HS-5 (cell line): Measurements from ENCODE around the gene HBEGF.

Experiments used
- DNase-seq: peaks from one replicate; pipeline ENCODE4 v3.0.0-alpha.2; 2012; ENCODE audit warnings: low read depth

HBEGF gene, protein sequence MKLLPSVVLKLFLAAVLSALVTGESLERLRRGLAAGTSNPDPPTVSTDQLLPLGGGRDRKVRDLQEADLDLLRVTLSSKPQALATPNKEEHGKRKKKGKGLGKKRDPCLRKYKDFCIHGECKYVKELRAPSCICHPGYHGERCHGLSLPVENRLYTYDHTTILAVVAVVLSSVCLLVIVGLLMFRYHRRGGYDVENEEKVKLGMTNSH

DNA sequence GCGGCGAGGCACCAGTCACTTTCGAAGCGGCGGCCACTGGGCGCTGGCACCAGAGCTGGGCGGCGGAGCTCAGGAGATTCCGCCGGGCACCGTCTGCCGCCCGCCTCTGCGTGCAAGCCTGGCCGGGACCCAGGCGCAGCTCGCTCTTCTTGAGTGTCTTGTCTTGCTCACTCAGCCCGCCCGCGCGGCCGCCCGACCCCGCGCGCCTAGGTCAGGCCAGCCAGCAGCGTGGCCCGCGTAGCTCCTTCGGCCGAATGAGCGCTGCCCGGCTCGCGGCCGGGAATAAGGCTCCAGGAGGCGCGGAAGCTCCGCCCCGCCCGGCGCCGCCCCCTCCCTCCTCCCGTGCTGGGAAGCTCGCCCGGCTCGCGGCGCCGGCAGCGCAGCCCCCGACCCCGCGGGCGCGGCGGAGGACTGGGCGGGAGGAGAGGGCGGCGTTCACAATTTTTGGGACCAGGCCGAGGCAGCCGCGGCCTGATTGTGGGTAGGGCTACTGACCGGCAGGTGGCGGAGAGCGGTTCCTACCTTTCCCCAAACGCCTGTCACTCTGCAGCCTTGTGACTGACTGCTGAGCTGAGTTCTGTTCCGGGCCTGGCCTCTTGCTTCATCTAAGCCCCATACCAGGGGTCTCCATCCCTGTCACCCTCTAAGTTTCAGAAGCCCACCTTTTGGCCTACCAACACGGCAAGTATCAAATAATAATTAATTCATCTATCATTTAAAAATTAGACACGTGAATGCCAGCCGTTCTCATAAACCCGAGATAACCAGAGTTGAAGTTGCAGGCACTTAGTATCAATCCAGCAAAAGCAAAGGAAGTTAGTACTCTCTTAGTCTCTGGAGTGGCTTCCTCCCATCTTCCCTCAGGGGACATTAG lies at the start of gene HBEGF:
Gene HBEGF, minus strand, starts transcription at position 256 of the 874 bp plus-strand sequence. CDS start 275 bp downstream, outside the sequence.
- no peak for DNase-seq

DNA sequence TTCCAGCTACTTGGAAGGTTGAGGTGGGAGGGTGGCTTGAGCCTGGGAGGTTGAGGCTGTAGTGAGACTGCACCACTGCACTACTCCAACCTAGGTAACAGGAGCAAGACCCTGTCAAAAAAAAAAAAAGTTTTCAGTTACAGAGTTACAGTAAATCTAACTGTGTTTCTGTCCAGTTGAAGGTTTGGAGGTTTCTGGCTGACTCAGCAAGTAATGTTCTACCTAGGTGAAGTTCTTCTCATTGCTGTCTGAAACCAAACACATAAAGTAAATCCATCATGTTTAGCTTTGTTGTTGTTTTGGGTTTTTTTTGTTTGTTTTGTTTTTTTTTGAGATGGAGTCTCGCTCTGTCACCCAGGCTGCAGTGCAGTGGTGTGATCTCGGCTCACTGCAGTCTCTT lies 47.3 kb upstream of the HBEGF start:
- DNase-seq, result no peak

DNA sequence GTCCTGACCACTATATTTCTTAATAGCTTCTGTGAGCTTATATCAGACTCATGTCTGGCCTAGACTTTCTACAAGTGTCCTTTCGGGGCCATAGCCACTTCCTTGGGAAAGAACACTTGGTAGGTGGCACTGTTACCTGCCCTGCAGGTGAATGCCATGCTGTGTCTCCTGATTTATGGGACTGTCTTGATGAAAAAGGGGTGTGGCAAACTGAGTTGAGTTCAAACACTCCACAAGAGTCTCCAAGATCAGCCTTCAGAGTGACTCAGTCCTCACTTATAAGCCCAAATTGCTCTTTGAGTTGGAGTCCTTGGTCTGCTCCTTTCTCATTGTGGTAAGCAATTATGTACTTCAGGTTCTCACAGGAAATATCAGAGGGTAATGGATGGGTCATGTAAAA lies 45.3 kb upstream of the HBEGF start:
- no peak for DNase-seq

DNA sequence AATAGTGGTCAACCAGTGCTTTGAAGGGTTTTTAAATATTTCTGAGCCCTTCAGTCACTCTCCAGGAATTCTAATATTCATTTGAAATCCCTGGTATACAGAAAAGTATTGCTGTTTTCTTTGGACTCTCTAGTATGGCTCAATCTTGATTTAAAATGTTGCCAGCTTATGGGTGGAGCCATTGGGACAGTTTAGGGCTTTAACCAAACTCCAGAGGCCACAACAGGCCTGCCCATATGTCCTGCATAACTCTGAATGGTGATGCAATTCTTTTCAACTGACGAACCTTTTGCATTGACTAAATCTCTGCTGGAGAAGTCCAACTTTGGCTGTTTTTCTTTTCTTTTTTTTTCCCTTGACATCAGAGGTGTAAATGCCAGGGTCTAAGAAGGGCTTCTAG lies 44.9 kb upstream of the HBEGF start:
- no peak for DNase-seq

DNA sequence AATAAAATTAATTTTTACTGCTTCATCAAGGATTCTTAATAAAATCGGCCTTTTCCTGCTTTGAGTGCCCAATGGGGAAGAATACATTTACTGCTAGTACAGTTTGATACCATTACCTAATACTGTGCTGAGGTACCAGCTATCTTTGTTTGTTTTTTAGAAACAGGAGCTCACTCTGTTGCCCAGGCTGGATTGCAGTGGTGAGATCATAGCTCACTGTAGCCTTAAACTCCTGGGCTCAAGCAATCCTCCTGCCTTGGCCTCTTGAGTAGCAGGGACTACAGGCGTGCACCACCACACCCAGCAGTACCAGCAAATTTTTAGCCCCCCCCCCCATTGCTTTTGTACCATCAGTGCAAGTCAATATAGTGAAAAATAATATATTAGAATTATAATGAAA lies 41.6 kb upstream of the HBEGF start:
- DNase-seq, result no peak

DNA sequence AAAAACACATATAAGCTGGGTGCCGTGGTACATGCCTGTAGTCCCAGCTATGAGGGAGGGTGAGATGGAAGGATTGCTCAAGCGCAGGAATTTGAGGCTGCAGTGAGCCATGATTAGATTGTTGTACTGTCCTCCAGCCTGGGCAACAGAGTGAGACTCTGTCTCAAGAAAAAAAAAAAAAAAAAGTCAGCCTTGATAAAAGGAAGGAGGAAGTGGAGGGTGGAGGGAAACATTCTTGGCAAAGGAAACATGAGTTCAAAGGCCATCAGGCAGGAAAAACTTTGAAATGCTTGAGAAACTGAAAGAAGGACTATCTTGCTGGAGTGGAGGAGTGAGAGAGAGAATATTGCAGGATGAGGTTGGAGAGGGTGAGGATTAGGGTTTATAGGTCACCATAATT lies 36.9 kb upstream of the HBEGF start:
- DNase-seq, result no peak

DNA sequence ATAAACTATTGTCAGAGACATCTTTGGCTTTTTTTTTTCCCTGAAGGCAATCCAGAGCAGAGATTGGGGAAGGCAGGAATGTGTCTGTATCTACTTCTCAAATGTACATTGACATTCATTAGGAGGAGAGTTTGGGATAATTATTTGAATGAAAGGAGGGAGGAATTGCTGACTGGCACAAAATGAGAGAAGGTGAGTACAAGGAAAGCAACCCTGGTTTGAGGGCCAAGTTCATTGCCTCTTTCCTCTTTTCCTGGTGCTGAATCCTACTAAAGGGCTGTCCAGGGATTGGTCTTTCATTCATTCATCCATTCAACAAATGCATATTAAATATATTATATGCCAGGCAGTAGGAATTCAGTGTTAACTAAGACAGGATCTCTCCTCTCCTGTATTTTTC lies 36.5 kb upstream of the HBEGF start:
- no peak for DNase-seq

DNA sequence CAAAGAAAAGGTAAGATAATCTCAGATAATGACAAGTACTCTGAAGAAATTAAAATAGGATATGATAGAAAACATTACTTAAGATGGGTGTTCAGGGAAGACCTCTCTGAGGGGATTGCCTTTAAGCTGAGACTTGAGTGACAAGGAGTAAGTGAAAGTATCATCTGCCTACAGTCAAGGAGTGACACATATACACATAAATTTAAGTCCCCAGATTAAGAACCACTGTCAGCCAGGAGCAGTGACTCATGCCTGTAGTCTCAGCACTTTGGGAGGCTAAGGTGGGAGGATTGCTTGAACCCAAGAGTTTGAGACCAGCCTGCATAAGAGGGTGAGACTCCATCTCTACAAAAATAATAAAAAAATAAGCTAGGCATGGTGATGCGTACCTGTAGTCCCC lies 35.6 kb upstream of the HBEGF start:
- DNase-seq, result no peak

DNA sequence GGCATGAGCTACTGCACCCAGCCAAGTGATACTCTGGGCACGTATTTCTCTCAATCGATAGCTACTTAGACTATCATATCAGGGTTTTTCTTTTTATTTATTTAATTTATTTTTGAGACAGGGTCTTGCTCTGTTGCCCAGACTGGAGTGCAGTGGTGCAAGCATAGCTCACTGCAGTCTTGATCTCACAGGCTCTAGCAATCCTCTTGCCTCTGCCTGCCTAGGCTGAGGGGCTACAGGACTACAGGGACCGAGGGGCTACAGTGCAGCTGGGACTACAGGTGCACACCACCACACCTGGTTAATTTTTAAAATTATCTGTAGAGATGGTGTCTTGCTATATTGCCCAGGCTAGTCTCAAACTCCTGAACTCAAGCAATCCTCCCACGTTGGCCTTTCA lies 34.9 kb upstream of the HBEGF start:
- DNase-seq, result no peak

DNA sequence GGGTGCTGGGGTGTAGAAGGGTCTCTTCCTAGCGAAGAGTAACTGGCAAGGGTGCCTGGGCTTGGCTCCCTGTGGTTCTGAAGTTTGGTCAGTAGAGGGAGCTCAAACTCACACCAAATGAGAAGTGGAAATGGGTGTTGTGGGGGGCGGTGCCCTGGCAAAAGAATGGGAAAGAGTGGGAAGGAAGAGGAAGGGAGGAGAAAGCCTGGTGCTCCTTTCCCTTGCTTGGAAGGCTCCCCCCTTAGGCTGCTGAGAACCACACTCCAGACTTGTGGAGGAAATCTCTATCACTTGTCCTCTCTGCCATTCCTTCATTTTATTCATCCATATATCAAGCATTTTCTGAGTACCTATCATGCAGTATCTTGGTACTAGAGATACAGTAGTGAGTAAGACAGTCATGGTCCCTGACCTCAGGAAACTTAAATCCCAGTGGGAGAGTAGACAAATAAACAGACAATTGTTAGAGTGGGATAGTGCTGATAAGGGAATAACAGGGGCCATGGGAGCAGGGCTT lies 26.6 kb upstream of the HBEGF start:
- no peak for DNase-seq

DNA sequence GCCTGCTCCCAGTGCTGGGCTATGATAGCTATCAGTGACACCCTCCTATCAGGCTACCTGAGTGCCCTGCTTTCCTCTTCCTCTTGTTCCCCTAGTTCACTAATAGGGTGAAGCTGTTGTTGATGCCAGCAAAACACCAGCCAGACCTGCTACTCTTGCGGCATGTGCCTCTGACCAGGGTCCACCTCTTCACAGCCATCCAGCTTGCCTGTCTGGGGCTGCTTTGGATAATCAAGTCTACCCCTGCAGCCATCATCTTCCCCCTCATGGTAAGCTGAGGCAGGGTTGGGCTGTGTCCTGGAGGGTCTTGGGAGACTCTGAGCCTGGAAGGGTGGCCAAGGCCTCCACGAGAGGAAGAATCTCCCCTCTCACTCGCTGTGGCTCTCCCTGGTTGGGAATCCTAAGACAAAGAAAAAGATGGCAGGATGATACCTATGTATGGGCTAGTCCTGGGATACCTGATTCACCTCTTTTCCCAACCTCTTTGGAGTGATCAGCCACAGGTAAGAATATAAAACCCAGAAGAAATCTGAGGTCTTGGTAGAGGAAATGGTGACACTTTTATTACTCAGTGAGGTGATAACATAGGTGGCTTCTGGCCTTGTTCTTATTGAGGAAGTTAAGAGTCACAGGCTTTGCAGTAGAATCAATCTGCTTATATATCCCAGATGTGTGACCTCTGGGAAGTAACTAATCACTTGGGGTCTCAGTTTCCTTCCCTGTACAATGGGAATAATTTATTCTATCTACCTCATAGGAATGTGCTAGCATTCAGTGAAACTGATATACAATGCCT lies 25.2 kb upstream of the HBEGF start:
- DNase-seq, result no peak

DNA sequence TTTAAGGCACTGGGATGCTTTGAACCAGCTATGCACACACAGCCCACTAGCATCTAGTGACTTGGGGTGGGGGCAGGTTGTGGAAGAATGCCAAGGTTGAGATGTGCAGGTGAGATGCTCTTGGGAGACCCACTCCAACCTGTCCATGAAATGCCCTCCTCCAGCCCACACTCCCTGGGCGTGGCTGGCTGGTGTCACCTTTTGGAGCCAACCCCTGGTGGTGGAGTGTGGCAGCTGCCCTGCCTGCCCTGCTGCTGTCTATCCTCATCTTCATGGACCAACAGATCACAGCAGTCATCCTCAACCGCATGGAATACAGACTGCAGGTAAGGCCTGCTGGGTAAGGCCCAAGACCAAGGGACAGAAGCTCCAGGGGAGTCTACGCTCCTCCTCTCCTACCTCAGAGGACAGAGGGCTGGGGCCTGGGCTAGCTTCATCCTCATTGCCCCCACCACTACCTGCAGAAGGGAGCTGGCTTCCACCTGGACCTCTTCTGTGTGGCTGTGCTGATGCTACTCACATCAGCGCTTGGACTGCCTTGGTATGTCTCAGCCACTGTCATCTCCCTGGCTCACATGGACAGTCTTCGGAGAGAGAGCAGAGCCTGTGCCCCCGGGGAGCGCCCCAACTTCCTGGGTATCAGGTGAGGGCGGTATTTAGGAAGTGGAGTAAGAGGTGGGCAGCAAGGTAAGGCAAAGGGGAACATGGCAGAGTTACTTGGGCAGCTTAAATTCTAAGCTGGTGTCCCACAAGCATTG lies 21.0 kb upstream of the HBEGF start:
- DNase-seq, result no peak

DNA sequence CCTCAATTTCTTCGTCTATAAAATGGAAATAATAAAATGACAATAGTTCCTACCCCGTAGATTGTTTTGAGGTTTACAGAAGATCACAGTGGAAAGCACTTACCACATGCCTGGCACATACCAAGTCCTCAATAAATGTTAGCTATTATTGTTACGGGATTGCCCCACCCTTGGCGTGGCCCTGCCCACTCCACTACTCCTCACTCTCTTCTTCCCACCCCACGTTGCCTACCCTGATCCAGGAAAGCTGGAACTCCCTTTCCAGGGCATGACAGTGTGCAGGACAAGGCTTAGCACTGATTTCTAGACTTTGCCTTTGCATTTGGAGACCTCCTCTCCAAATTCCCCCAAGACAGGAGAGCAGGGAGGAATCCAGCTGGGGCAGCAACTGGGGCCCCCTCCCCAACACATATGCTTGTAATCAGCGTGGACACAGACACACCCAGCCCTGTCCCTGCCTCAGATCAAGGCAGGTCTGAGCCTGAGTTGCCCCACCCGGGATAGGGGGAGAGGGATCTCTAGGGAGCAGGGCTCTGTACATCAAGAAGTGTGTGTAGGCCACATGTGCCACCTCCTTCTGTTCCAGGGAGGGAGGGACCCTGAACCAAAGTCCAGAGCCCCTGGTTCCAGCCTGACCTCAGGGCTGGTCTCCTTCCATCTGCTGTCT lies 20.3 kb upstream of the HBEGF start:
- no peak for DNase-seq

DNA sequence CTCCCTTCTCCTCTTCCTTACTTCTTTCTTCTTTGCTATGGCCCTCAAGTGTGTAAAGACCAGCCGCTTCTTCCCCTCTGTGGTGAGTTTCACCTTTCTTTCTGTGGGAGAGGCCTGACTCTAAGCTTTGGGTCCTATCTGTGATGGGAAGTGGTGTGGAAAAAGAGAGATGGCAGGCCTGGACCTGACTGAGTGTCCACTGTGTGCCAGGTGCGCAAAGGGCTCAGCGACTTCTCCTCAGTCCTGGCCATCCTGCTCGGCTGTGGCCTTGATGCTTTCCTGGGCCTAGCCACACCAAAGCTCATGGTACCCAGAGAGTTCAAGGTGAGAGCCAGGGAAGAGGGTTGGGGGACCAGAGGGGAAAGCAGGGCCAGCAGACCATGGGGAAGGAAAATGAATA lies 19.5 kb upstream of the HBEGF start:
- DNase-seq, result no peak

DNA sequence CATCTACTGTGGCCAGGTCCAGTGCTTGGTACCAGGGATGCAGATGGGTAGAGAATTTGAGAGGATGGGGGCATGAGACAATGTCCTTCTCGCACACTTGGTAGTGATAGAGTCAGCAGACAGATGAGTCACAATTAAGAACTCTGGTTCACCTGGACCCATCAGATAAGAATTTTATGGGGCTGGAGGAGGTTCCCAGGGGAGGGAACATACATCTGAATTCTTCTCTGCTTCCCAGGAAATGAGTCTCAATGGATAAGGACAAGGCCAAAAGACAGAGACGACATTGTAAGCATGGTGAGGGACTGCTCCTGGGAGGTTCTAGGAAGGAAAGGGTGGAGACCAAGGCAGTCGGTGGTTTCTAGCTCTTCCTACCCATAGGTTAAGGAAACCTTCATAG lies 18.9 kb upstream of the HBEGF start:
- DNase-seq, result no peak

DNA sequence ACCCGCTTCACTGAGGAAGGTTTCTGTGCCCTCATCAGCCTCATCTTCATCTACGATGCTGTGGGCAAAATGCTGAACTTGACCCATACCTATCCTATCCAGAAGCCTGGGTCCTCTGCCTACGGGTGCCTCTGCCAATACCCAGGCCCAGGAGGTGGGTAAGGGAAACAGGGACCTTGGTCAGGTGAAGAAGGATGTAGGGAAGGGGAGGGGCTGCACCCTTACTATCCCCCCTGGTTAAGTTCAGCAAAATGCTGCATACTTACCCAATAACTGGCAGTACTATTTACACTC lies 18.0 kb upstream of the HBEGF start:
- DNase-seq, result no peak

DNA sequence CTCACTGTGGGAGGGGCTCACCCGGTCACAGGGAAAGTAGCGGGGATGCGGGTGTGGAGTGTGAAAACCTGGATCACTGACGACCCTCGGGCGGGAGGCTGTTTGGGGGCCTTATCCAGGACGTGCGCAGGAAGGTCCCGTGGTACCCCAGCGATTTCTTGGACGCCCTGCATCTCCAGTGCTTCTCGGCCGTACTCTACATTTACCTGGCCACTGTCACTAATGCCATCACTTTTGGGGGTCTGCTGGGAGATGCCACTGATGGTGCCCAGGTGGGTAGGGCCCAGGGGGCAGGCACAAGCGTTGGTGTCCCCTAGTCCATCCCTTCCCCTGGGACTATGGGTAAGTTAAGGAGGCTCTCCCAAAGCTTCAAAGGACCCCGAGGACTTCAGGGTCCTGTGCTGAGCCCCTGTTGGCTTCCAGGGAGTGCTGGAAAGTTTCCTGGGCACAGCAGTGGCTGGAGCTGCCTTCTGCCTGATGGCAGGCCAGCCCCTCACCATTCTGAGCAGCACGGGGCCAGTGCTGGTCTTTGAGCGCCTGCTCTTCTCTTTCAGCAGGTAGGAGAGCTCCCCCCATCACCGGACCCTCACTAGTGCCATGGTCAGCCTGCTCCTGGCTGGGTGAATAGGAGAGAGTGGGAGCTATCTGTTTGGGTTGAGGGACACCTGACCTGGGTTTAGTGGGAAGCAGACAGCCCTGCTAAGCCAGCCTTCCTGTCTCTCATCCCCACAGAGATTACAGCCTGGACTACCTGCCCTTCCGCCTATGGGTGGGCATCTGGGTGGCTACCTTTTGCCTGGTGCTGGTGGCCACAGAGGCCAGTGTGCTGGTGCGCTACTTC lies 17.4 kb upstream of the HBEGF start:
- DNase-seq, result no peak

DNA sequence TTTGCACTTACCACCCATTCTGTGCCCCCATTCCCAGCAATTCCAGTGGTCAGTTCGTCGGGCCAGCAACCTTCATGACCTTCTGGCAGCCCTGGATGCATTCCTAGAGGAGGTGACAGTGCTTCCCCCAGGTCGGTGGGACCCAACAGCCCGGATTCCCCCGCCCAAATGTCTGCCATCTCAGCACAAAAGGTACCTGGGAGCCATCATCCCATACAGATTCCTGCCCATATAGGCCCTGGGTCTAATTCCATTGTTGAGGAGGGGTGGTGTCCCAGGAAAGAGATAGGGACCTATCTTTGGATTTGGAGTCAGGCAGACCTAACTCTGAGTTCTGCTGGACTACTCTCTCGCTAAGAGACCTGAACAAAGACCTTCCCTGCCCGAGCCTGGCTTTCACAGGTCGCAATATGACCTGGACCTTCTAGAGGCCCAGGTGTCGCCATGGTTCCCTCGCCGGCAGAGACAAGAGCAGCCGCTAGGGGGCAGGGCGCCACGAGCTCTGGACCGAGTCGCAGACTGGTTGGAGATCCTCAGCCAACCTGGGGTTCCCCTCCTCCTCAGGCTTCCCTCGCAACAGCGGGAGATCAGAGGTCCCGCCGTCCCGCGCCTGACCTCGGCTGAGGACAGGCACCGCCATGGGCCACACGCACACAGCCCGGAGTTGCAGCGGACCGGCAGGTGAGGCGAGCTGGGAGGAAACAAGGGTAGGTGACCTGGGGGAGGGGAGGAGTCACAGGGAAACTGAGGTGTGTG lies 16.6 kb upstream of the HBEGF start:
- no peak for DNase-seq

DNA sequence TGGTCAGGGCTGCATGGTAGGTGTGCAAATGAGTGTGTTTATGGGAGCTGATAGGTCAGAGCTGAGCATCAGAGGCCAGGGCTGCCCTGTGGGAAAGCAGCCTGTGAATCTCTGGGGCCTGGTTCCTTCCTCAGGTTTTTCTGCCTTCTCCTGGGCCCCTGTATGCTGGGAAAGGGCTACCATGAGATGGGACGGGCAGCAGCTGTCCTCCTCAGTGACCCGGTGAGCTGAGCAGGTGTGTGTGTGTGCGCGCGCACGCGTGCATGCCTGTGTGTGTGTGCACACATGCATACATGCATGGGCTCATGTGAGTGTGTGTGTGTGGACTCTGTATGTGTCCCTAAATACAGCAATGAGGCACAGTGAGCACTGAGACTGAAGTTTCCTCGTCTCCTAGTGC lies 15.9 kb upstream of the HBEGF start:
- no peak for DNase-seq

DNA sequence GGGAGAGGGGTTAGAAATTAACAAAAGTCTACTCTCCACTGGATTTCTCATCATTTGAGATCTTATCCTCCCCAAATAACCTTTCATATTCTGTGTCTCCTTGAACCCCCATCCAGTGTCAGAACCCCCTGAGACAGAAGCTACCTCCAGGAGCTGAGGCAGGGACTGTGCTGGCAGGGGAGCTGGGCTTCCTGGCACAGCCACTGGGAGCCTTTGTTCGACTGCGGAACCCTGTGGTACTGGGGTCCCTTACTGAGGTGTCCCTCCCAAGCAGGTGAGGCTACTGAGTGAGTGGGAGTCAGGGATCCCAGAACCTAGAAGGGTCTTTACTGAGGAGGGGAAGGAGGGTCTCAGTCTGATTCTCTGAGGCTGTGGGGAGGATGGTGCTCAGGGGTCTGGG lies 15.5 kb upstream of the HBEGF start:
- no peak for DNase-seq
